ENCODE data around the gene SELP. TPM values are rescaled to one million over a fixed set of nuclear protein-coding genes. Genes with fewer than 3 reads are reported as not detected.

SELP gene
- total RNA-seq, 1 experiment from 2014 or later = not detected

- POLR2A ChIA-PET = no interaction called here
- ATAC-seq (no peak), DNase-seq (ENCODE audit: low read depth, low spot score) (no peak)
- Histone ChIP-seq H3K36me3 (ENCODE audit: control insufficient read depth, insufficient read depth, low read length) (no peaks in the 10 kb centered on the region), H3K9me3 (ENCODE audit: control insufficient read depth, insufficient read depth, low read depth, low read length) (no peaks in the 10 kb centered on the region), H3K4me1 (ENCODE audit: control insufficient read depth, insufficient read depth, low read length) (no peaks in the 10 kb centered on the region), H3K4me3 (ENCODE audit: low read depth in 2 of 2, low read length in 2 of 2) (no peak overlapping the region), H3K27me3 (ENCODE audit: control insufficient read depth, insufficient read depth, low read length) (peaks cover 13% of the 10 kb centered on the region), H3K27ac (ENCODE audit: low read length) (no peak overlapping the region)
- no peak for TF ChIP-seq CTCF (IDR thresholded peaks at IDR 0.05)
- no peak for TF ChIP-seq POLR2AphosphoS5 (IDR thresholded peaks at IDR 0.05; ENCODE audit: low read depth, low read length)
- TF ChIP-seq TCF7L2 (IDR thresholded peaks at IDR 0.05; ENCODE audit: low read depth, low read length) = no peak
- TF ChIP-seq SIN3A (IDR thresholded peaks at IDR 0.05; ENCODE audit: borderline replicate concordance, insufficient read depth, low read depth, low read length) = no peak
- TF ChIP-seq REST (IDR thresholded peaks at IDR 0.05; ENCODE audit: insufficient read depth in 1 of 2, low read depth in 2 of 2, low read length in 1 of 2) = no peak
- CTCF ChIA-PET = no interaction called here
- in situ Hi-C loops (cut with HindIII; ENCODE audit: low pct_unique_long_range_greater_than_20kb, low sequenced_read_pairs) = no loop called here
- intact Hi-C loops (cut with micrococcal nuclease; ENCODE audit: unreplicated experiment) = no loop called here
- BruUV-seq (replicated peaks) = no TSS peak
Measured at GRCh38 chr1:169565335-169566271, 64.3 kb downstream of the SELP start.

GRCh38 chr1:169563650-169564049, 66.3 kb downstream of the SELP start:
- CTCF ChIA-PET = no interaction called here
- Histone ChIP-seq H3K36me3 (ENCODE audit: control insufficient read depth, insufficient read depth, low read length) (no peaks in the 10 kb centered on the region), H3K4me1 (ENCODE audit: control insufficient read depth, insufficient read depth, low read length) (no peaks in the 10 kb centered on the region), H3K4me3 (ENCODE audit: low read depth in 2 of 2, low read length in 2 of 2) (no peak overlapping the region), H3K27ac (ENCODE audit: low read length) (no peak overlapping the region), H3K9me3 (ENCODE audit: control insufficient read depth, insufficient read depth, low read depth, low read length) (no peaks in the 10 kb centered on the region), H3K27me3 (ENCODE audit: control insufficient read depth, insufficient read depth, low read length) (peaks cover 8% of the 10 kb centered on the region)
- in situ Hi-C loops (cut with HindIII; ENCODE audit: low pct_unique_long_range_greater_than_20kb, low sequenced_read_pairs) = no loop called here
- TF ChIP-seq CTCF (IDR thresholded peaks at IDR 0.05) (no peak), REST (IDR thresholded peaks at IDR 0.05; ENCODE audit: insufficient read depth in 1 of 2, low read depth in 2 of 2, low read length in 1 of 2) (no peak)
- POLR2A ChIA-PET = no interaction called here
- no TSS peak for BruUV-seq (replicated peaks)
- DNase-seq (ENCODE audit: low read depth, low spot score) = no peak
- ATAC-seq = no peak
- intact Hi-C loops (cut with micrococcal nuclease; ENCODE audit: unreplicated experiment) = no loop called here

All from Panc1 (cell line).